ENCODE data around the gene CNOT4. TPM values are rescaled to one million over a fixed set of nuclear protein-coding genes. Genes with fewer than 3 reads are reported as not detected.

CNOT4 gene
- total and polyA plus RNA-seq, 2 of the 4 experiments (the other 2 are of a cell fraction) = 7.0 to 8.1 TPM

- no peak overlapping the region for H4K5ac ChIP-seq (ENCODE audit: low read depth, low read length)
- no peaks in the 10 kb centered on the region for H3K36me3 ChIP-seq (ENCODE audit: control insufficient read depth, insufficient read depth, low read length)
- peaks cover 6% of the 10 kb centered on the region for H3K4me1 ChIP-seq (ENCODE audit: control insufficient read depth, insufficient read depth, low read length)
- no peak overlapping the region for H2BK15ac ChIP-seq (ENCODE audit: low read depth, low read length)
- H2AK5ac ChIP-seq (ENCODE audit: low read depth, low read length) = no peak overlapping the region
- no peak overlapping the region for H2BK5ac ChIP-seq (ENCODE audit: low read depth, low read length, poor library complexity, severe bottlenecking)
- no peak overlapping the region for H2BK120ac ChIP-seq (ENCODE audit: low read depth, low read length)
- ChIA-PET CTCF (no interaction called here), POLR2A (ENCODE audit: unreplicated experiment) (interaction anchor here (0.7 kb wide), 1 partner anchor 303 kb away, joined by 8 read pairs; no protein-coding TSS in a partner anchor)
- no peak overlapping the region for H3K4me3 ChIP-seq (ENCODE audit: insufficient read depth, low read depth, low read length)
- dilution Hi-C loops (cut with HindIII; ENCODE audit: low sequenced_read_pairs, unreplicated experiment) (no loop called here), in situ Hi-C loops (cut with MboI; ENCODE audit: low sequenced_read_pairs) (no loop called here), intact Hi-C loops (cut with micrococcal nuclease) (loop anchor here (5.0 kb wide), 1 partner anchor 37 kb away; no protein-coding TSS in a partner anchor)
- H3K9me1 ChIP-seq (ENCODE audit: insufficient read depth, low read length) = peaks cover 6% of the 10 kb centered on the region
- WGBS, 2 experiments (ENCODE audit: extremely low coverage in 2 of 2, insufficient read length in 1 of 2) = 100% methylated on average over 3 of the region's 3 CpGs; no CpG with 5 or more reads in 1 of the 2 experiments
- H3K27ac ChIP-seq (ENCODE audit: insufficient read depth, low read length) = no peak overlapping the region
- H3K9me3 ChIP-seq (ENCODE audit: control insufficient read depth, insufficient read depth, low read length) = no peaks in the 10 kb centered on the region
- H3K4me2 ChIP-seq (ENCODE audit: low read depth, low read length) = no peak overlapping the region
- no TSS peak for BruUV-seq (replicated peaks)
- ATAC-seq (ENCODE audit: low read depth) (peak; percentile 32; the same call in 1 of the 2 replicates), DNase-seq (no peak)
- H2BK20ac ChIP-seq (ENCODE audit: low read depth, low read length) = no peak overlapping the region
- peaks cover 16 to 61% of the 10 kb centered on the region in 2 experiments for H3K79me1 ChIP-seq (ENCODE audit: low read depth in 1 of 2, low read length in 2 of 2)
- no peak overlapping the region for H3K14ac ChIP-seq (replicated peaks; ENCODE audit: low read depth, low read length)
- H2AFZ ChIP-seq (replicated peaks; ENCODE audit: low read length, poor library complexity) = no peak overlapping the region
- no peak overlapping the region for H4K91ac ChIP-seq (ENCODE audit: insufficient read depth, low read depth, low read length)
- no peak overlapping the region for H2AK9ac ChIP-seq (replicated peaks; ENCODE audit: low read depth, low read length, poor library complexity)
- H3K56ac ChIP-seq (ENCODE audit: extremely low read depth, insufficient read depth, low read length) = no peak overlapping the region
- H4K20me1 ChIP-seq (ENCODE audit: insufficient read depth, low read length) = peaks cover 55% of the 10 kb centered on the region
- H3K27me3 ChIP-seq (ENCODE audit: control insufficient read depth, insufficient read depth, low read length) = no peaks in the 10 kb centered on the region
- no peak overlapping the region for H3K23ac ChIP-seq (ENCODE audit: low read depth, low read length)
- H3K18ac ChIP-seq (ENCODE audit: low read depth, low read length) = no peak overlapping the region
- TF ChIP-seq MAZ (IDR thresholded peaks at IDR 0.05; ENCODE audit: borderline replicate concordance, low read depth, low read length) = no peak
- no peak for TF ChIP-seq FOS (IDR thresholded peaks at IDR 0.05; ENCODE audit: low read depth, low read length)
- H4K8ac ChIP-seq (ENCODE audit: low read depth in 2 of 2, low read length in 2 of 2) = no peak overlapping the region
- H3K4ac ChIP-seq (ENCODE audit: low read depth, low read length) = no peak overlapping the region
- H3K9ac ChIP-seq (ENCODE audit: low read depth, low read length) = no peak overlapping the region
Observed at GRCh38 chr7:135489791-135490190, 20.1 kb downstream of the CNOT4 start.

Measured in IMR-90 (cell line).